Measurements from ENCODE around the gene AKIRIN2.
"Not testable (repeated sequence)": the region's sequence is repeated elsewhere in the genome, so short reads cannot be mapped to it uniquely, and the experiment has no call there.

The AKIRIN2 gene

GRCh38 chr6:87690441-87690840, 11.6 kb downstream of the AKIRIN2 start:
- DNase-seq (ENCODE audit: low spot score) = no peak
- FAIRE-seq = no peak

- not testable (repeated sequence) for DNase-seq (ENCODE audit: low spot score); FAIRE-seq
Measured at GRCh38 chr6:87687893-87688292, 14.1 kb downstream of the AKIRIN2 start.

GRCh38 chr6:87687296-87687695, 14.7 kb downstream of the AKIRIN2 start:
- no peak for FAIRE-seq

GRCh38 chr6:87686636-87687205, 15.3 kb downstream of the AKIRIN2 start:
- not testable (repeated sequence) for FAIRE-seq; DNase-seq (ENCODE audit: low spot score)

More at GRCh38 chr6:87687296-87687695, 14.7 kb downstream of the AKIRIN2 start:
- DNase-seq (ENCODE audit: low spot score) = no peak

GRCh38 chr6:87684895-87685654, 17.0 kb downstream of the AKIRIN2 start:
- no peak for DNase-seq (ENCODE audit: low spot score)
- FAIRE-seq = no peak

GRCh38 chr6:87683890-87684289, 18.1 kb downstream of the AKIRIN2 start:
- FAIRE-seq (no peak), DNase-seq (ENCODE audit: low spot score) (no peak)

- DNase-seq (ENCODE audit: low spot score) = no peak
Measured at GRCh38 chr6:87682310-87682709, 19.7 kb downstream of the AKIRIN2 start.

GRCh38 chr6:87675004-87675681, 26.9 kb downstream of the AKIRIN2 start:
- FAIRE-seq (no peak), DNase-seq (ENCODE audit: low spot score) (no peak)

More at GRCh38 chr6:87682310-87682709, 19.7 kb downstream of the AKIRIN2 start:
- no peak for FAIRE-seq

GRCh38 chr6:87674290-87674689, 27.7 kb downstream of the AKIRIN2 start:
- FAIRE-seq = no peak
- no peak for DNase-seq (ENCODE audit: low spot score)

GRCh38 chr6:87673237-87673636, 28.8 kb downstream of the AKIRIN2 start:
- no peak for FAIRE-seq
- DNase-seq (ENCODE audit: low spot score) = no peak

- no peak for FAIRE-seq
- no peak for DNase-seq (ENCODE audit: low spot score)
Measured at GRCh38 chr6:87672641-87673040, 29.4 kb downstream of the AKIRIN2 start.

- DNase-seq (ENCODE audit: low spot score) (no peak), FAIRE-seq (no peak)
Measured at GRCh38 chr6:87671555-87672029, 30.4 kb downstream of the AKIRIN2 start.

- DNase-seq (ENCODE audit: low spot score) (no peak), FAIRE-seq (no peak)
Measured at GRCh38 chr6:87670707-87671106, 31.3 kb downstream of the AKIRIN2 start.

- no peak for FAIRE-seq
- no peak for DNase-seq (ENCODE audit: low spot score)
Measured at GRCh38 chr6:87669051-87669450, 33.0 kb downstream of the AKIRIN2 start.

GRCh38 chr6:87668013-87668412, 34.0 kb downstream of the AKIRIN2 start:
- FAIRE-seq (no peak), DNase-seq (ENCODE audit: low spot score) (no peak)

- DNase-seq (ENCODE audit: low spot score) = no peak
- FAIRE-seq = no peak
Measured at GRCh38 chr6:87667032-87667431, 35.0 kb downstream of the AKIRIN2 start.

GRCh38 chr6:87664921-87665485, 37.0 kb downstream of the AKIRIN2 start:
- DNase-seq (ENCODE audit: low spot score) (no peak), FAIRE-seq (no peak)

- DNase-seq (ENCODE audit: low spot score) (no peak), FAIRE-seq (no peak)
Measured at GRCh38 chr6:87663434-87663833, 38.6 kb downstream of the AKIRIN2 start.

- no peak for FAIRE-seq
- DNase-seq (ENCODE audit: low spot score) = no peak
Measured at GRCh38 chr6:87661503-87661902, 40.5 kb downstream of the AKIRIN2 start.

- FAIRE-seq (no peak), DNase-seq (ENCODE audit: low spot score) (no peak)
Measured at GRCh38 chr6:87661016-87661415, 41.0 kb downstream of the AKIRIN2 start.

GRCh38 chr6:87660226-87660911, 41.7 kb downstream of the AKIRIN2 start:
- DNase-seq (ENCODE audit: low spot score) = no peak
- FAIRE-seq = no peak
